NT2/D1 (cell line): ENCODE measurements around the gene TSPAN9.

Experiments
- SUZ12 ChIP-seq: IDR thresholded peaks from 2 replicates; pipeline ENCODE4 v1.6.1; 2011; ENCODE audit not compliant: insufficient read length, insufficient read depth; ENCODE audit errors: extremely low read depth
- YY1 ChIP-seq: IDR thresholded peaks from 2 replicates; pipeline ENCODE4 v1.6.1; 2011; ENCODE audit not compliant: insufficient read length, insufficient read depth
- ZNF274 ChIP-seq: IDR thresholded peaks from 2 replicates; pipeline ENCODE4 v1.6.1; 2011; ENCODE audit warnings: mild to moderate bottlenecking, low read depth, low read length

DNA sequence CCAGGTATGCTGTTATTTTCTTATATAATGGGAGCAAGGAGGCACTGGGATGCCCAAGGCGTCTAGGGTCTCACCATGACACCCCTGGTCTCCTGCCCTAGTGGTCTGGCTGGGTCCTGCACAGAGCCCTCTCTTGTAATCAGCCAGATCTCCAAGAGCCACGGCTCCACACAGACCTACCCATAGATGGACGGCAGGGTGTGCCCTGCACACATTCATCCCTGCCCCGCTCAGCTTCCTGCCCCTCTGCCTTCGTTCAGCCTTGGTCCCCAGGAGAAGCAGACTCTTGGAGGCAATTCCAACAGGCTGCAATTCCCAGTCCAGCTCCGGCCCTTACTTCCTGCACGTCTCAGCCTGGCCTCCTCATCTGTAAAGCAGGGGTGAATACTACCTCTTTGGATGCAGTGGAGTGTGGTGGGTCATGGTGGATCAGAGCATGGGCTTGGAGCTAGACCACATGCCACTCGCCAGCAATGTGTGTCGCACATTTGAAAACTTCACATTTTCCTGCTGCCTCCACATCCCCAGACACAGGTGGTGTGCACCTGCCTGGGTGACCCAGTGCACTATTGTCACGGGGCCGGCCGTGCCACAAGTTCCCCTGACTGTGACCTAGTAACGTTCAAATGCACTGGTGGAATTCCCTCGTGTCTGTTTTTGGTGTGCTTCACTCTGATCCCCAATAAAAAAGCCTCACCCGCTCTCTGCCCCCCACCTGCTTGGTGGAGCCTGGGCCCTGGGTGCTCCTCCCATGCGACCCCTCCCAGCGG is 242.7 kb downstream of the TSPAN9 start:
- TF ChIP-seq YY1, result no peak
- no peak for TF ChIP-seq ZNF274
- no peak for TF ChIP-seq SUZ12
